IPS-15b (cell line): ENCODE results near the gene TOM1L2.

Experiments used
- H3K27me3 ChIP-seq: one replicate; pipeline ENCODE4 v1.6.1; 2013; ENCODE audit warnings: low read length; ENCODE audit not compliant: control insufficient read depth, insufficient read depth
- H3K36me3 ChIP-seq: one replicate; pipeline ENCODE4 v1.6.1; 2013; ENCODE audit warnings: low read length; ENCODE audit not compliant: control insufficient read depth, insufficient read depth
- H3K4me1 ChIP-seq: one replicate; pipeline ENCODE4 v1.6.1; 2013; ENCODE audit warnings: mild to moderate bottlenecking, low read length; ENCODE audit not compliant: control insufficient read depth, insufficient read depth
- H3K4me3 ChIP-seq: one replicate; pipeline ENCODE4 v1.5.1; 2013; ENCODE audit warnings: low read depth, low read length
- H3K9ac ChIP-seq: one replicate; pipeline ENCODE4 v1.6.1; 2013; ENCODE audit warnings: low read depth, mild to moderate bottlenecking, low read length
- H3K9me3 ChIP-seq: one replicate; pipeline ENCODE4 v1.6.1; 2013; ENCODE audit warnings: mild to moderate bottlenecking, low read length; ENCODE audit not compliant: control insufficient read depth, insufficient read depth

TOM1L2 gene

DNA sequence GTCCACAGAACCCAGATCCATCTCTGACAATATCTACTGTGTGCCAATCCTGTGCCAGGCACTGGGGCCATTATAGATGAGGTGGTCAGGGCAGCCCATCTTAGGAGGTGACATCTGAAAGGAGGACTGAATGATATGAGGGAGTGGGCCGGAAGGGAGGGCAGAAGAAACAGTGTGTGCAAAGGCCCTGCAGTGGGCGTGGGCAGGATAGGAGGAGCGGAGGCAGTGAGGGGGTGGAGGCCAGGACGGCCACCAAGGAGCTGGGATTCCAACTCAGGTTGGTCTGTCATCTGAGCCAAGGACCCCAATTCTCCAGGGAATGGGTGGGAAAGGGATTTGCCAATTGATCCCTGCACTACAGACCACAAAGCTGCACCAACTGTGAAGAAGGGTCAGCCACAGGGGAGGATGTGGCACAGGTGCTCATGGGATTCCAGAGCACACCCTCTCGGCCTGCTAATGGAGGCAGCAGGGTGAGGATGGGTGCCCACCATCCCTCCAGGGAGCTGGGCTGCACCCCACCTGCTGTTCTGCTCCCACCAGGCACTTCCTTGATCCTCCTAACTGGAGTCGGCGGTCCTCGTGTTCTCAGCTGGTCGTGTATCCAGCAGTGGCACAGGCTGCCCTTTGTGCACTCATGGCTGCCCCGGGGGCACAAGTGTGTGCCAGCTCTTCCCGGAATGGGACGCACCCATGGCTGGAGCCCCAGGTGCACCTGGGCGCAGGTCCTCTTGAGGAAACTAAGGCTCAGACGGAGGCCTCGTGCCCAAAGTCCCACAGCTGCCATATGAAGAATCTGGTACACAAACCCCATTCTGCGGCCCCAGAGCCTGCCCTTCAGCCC is 145.0 kb downstream of the TOM1L2 start:
- Histone ChIP-seq H3K4me3 (no peak overlapping the region), H3K9me3 (no peaks in the 10 kb centered on the region), H3K36me3 (peaks cover 7% of the 10 kb centered on the region), H3K27me3 (peaks cover 11% of the 10 kb centered on the region), H3K9ac (no peak overlapping the region), H3K4me1 (peaks cover 20% of the 10 kb centered on the region)

DNA sequence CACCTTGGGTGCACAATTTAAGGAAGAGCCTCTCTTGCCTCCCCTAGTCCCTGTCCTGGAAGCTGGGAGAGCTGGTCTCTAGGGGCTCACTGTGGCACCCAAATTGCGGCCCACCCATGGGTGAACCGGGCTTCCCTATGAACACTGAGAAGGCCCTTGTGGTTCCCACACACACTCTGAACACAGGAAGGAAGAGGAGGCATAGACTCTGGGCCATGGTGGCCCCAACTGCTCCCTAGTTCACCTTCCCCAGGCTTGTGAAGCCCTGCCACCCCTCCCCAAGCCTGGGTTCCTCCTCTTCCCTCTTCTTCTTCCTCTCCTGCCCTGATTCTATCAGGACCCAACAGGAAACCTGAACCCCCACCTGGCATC is 145.9 kb downstream of the TOM1L2 start:
- Histone ChIP-seq H3K4me1 (peaks cover 20% of the 10 kb centered on the region), H3K9ac (no peak overlapping the region), H3K9me3 (no peaks in the 10 kb centered on the region), H3K36me3 (peaks cover under 1% of the 10 kb centered on the region), H3K27me3 (peaks cover 12% of the 10 kb centered on the region), H3K4me3 (no peak overlapping the region)

DNA sequence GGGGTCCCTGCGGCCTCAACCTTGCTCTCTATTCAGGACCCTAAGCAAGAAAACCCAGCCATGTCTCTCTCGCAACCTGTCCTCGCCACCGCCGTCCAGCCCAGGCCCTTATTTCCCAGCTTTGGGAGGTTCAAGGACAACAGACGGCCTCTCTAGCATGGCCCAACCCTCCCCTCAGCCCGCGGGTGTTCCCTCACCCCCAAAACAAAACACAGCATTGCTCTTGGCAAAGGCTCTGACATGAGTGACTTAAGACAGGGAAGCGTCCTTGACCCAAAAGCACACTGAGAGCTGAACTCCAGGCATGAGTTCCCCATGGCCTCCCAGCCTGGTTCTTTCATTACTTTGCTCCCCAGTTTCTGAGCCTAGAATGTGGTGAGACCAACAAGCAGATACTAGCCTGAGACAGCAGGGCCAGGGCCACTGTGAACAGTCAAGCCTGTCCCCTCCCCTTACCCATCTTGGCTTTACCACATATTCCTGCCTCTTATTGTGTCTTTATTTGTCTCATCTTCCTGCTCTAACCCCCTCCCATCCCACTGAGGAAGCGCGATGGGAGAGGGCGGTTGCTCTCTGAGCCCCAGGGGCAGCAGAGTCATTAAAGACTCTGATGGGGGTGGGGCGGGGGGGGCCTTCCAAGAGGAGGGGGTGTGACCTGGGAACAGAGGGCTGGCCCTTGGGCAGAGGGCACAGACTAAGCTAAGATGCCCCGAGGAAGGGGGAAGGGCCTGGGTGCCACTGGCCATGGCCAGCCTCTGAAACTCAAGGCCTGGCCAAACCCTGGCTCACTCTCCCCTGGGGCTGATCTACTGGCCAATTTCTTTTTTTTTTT is 147.2 kb downstream of the TOM1L2 start:
- Histone ChIP-seq H3K9me3 (no peaks in the 10 kb centered on the region), H3K9ac (no peak overlapping the region), H3K4me3 (no peak overlapping the region), H3K27me3 (peaks cover 12% of the 10 kb centered on the region), H3K4me1 (peaks cover 20% of the 10 kb centered on the region), H3K36me3 (peaks cover 4% of the 10 kb centered on the region)

DNA sequence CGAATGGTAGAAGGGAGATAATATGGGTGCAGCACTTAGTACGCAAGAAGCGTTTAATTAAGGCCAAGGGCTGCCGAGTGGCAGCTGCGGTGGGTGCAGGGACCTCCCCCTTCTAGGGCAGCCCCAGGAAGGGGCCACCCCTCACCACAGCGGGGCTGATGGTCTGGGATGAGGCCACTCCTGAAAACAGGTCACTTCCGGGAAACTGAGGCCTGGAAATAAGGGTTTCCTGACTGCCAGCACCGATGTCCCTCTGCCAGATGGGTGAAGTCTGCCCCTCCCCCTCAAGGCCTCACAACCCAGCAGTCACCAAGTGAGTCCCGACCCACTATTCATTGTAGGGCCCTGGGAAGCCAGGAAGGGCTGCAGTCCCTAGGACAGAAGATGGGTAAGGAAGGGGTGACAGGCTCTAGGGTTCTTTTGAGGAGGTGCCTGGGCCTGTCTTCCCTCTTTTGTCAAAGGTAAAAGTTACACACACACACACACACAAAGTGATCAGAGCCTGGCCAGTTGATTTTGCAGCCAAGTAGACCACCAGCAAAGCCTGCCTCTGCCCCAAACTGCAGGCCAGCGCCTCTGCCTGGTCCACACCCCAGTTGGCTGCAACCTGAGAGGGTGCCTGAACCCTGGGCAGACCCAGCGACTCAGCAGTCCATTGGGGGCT is 147.9 kb downstream of the TOM1L2 start:
- H3K4me1 ChIP-seq: peaks cover 20% of the 10 kb centered on the region
- H3K27me3 ChIP-seq: peaks cover 12% of the 10 kb centered on the region
- peaks cover 10% of the 10 kb centered on the region for H3K36me3 ChIP-seq
- H3K9me3 ChIP-seq: no peaks in the 10 kb centered on the region
- H3K4me3 ChIP-seq: no peak overlapping the region
- no peak overlapping the region for H3K9ac ChIP-seq

DNA sequence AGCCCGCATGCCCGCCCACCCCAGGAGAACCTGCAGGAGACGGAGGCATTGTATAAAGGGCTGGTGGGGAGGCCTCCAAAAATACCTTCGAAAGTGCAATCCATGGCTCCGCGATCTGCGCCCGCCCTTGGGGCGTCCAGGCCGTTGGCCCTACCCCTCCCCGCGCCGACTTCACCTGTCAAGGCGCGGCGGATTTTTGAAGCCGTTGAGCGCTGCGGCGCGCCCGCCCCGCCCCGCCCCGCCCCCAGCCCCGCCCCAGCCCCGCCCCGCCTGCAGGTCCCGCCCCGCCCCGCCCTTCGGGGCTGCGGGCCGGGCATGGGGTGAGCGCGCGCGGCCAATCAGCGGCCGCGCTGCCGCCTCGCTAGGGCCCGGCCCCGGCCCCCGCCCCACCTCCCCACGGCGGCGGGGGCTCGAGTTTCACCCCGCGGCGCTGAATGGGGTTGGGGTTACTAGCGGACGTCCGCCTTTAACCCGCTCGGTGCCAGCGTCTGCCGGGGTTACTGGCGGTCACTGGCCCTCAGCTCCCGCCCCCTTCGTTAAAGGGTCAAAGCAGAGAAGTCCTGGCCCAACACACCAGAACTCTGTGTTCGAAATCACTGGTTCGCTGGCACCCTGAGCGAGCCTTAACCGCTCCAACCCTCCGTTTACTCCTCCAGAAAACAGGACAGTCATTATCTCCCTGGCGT is 148.6 kb downstream of the TOM1L2 start:
- H3K4me3 ChIP-seq: peak overlapping the region; percentile 54
- peaks cover 20% of the 10 kb centered on the region for H3K4me1 ChIP-seq
- H3K9ac ChIP-seq: no peak overlapping the region
- H3K36me3 ChIP-seq: peaks cover 16% of the 10 kb centered on the region
- peaks cover 12% of the 10 kb centered on the region for H3K27me3 ChIP-seq
- H3K9me3 ChIP-seq: no peaks in the 10 kb centered on the region

DNA sequence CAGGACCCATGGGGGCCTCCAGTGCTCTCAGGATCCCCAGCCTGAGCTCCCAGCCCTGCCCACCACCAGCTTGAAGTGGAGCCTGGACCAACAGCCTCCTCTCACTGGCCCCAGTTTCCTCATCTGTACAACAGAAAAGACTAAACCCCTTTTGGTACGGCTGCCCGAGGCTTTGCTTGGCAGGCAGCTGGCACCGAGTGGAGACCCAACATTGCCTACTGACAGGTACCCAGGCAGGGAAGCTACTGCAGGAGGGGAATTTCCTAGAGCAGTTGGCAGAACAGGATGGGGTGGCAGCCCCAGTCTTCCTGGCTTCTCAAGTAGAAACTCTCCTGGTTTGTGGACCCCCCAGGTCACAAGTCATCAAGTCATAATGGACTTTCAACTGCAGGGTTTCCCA is 149.6 kb downstream of the TOM1L2 start:
- Histone ChIP-seq H3K36me3 (peaks cover 23% of the 10 kb centered on the region), H3K9ac (no peak overlapping the region), H3K27me3 (peaks cover 12% of the 10 kb centered on the region), H3K4me1 (peaks cover 20% of the 10 kb centered on the region), H3K9me3 (no peaks in the 10 kb centered on the region), H3K4me3 (no peak overlapping the region)

DNA sequence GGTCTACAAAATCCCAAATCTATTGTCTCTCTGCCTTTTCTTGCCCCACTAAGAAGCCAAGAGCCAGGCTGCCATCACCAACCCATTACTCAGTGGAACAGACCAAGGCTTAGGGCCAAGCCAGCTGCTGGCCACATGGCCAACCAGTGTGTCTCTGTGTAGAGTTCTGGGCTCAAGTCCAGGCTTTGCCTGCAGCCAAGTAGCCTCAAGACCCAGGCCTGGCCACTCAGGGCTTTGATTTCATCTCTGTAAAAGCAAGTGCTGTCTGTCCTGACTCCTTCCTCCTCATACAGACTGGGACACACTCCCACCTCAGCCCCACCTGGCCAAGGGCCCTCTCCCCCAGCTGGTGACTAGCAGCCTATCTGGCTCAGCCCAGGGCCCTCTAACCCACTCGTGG is 150.0 kb downstream of the TOM1L2 start:
- H3K4me1 ChIP-seq: peaks cover 20% of the 10 kb centered on the region
- no peaks in the 10 kb centered on the region for H3K9me3 ChIP-seq
- H3K4me3 ChIP-seq: no peak overlapping the region
- H3K9ac ChIP-seq: no peak overlapping the region
- H3K36me3 ChIP-seq: peaks cover 27% of the 10 kb centered on the region
- H3K27me3 ChIP-seq: peaks cover 12% of the 10 kb centered on the region

DNA sequence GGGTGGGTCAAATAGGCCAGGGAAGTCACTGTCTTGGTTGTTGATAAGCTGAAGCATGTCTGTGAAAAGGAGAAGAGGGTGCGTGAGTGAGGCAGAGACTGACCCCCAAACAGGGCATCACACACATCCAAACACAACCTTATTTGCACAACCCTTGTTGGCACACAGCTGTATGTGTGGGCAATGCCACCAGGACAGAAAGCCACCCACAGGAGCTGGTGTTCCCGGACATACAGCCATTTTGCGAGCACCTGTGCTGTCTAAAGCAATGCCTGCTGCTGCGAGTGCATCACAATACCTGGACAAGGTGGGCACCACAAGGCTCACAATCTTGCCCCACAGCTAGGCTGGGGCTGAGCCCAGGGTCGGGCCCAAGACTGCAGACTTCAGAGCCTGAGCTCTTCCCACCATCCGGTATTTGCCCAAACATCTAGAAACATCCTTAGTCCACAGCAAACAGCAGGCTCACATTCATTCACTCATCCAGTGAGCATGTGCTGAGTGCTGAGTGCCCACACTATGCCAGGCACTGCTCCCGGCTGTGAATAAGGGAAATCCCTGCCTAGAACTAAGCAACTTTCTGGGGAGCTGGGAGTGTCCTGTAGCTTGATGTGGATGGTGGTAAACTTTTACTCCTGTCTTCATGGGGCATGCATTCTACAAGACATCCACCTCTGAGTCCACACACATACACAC is 151.6 kb downstream of the TOM1L2 start:
- no peaks in the 10 kb centered on the region for H3K9me3 ChIP-seq
- H3K9ac ChIP-seq: no peak overlapping the region
- peaks cover 20% of the 10 kb centered on the region for H3K4me1 ChIP-seq
- H3K4me3 ChIP-seq: no peak overlapping the region
- H3K36me3 ChIP-seq: peaks cover 42% of the 10 kb centered on the region
- H3K27me3 ChIP-seq: peaks cover 12% of the 10 kb centered on the region

DNA sequence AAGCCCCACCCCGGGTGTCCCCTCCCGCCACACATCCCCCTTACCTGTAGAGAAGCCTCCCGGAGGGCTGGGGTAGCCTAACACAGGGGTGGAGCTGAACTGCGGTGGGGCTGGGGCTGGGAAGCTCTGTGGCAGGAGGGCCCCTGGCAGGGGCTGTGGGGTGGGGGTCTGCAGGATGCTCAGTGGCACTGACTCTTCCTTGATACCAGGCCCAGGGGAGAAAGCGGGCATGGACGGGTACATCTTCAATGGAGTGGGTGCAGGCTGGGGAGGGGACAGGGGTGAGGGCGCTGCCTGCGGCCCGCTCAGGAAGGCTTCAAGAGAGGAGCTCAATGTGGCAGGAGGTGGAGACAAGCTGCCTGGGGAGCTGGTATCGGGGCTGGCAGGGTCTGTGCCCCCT is 152.2 kb downstream of the TOM1L2 start:
- Histone ChIP-seq H3K9ac (no peak overlapping the region), H3K4me1 (peaks cover 19% of the 10 kb centered on the region), H3K9me3 (no peaks in the 10 kb centered on the region), H3K4me3 (no peak overlapping the region), H3K27me3 (peaks cover 12% of the 10 kb centered on the region), H3K36me3 (peaks cover 47% of the 10 kb centered on the region)

DNA sequence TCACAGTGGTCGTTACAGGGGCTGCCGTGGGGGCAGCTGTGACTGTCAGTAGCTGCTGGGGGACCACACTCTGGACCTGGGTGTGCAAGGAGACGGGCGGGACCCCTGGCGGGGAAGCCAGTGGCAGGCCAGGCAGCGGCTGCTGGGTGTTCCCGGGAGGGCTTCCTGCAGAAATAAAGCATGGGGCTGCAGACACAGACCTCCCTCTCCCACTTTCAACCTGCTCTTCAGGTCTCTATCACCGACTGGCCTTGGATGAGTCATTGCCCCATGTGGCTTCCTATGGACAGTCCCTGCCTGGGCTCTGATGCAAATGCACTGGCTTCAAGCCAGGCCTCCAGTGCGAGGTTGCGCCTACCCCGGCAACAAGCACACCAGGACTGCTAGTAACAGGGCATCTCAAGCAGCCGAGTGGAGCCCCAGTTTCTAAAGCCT is 152.6 kb downstream of the TOM1L2 start:
- Histone ChIP-seq H3K9ac (no peak overlapping the region), H3K4me1 (peaks cover 15% of the 10 kb centered on the region), H3K4me3 (no peak overlapping the region), H3K27me3 (peaks cover 12% of the 10 kb centered on the region), H3K9me3 (no peaks in the 10 kb centered on the region), H3K36me3 (peaks cover 52% of the 10 kb centered on the region)

DNA sequence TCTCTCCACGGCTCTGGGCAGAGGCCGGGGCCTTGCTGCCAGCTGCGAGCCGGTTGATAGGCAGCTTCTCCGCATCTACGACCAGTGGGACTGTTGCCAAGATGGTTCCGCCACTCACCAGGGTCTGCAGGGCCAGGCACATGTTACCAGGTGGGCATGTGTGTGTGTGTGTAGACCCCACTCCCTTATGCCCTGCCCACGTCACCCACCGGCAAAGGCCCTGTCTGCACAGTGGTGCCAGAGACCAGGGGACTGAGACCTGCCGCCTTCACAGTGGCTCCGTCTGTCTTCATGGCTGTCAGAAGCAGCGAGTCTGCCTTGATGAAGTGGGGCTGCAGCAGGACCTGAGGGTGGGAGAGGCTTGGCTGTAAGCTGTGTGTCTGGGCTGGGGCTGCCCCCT is 153.1 kb downstream of the TOM1L2 start:
- Histone ChIP-seq H3K4me1 (peaks cover 11% of the 10 kb centered on the region), H3K9ac (no peak overlapping the region), H3K36me3 (peaks cover 57% of the 10 kb centered on the region)

More for the DNA sequence above, 153.1 kb downstream of the TOM1L2 start:
- Histone ChIP-seq H3K4me3 (no peak overlapping the region), H3K9me3 (no peaks in the 10 kb centered on the region), H3K27me3 (peaks cover 12% of the 10 kb centered on the region)
